Astrocyte of the spinal cord (primary cell): Measurements from ENCODE around the gene NKAPD1.

Experiments used
- DNase-seq: peaks from one replicate; pipeline ENCODE4 v3.0.0; 2011; ENCODE audit warnings: low read depth, low spot score
- H3K4me3 ChIP-seq: 2 replicates; pipeline ENCODE4 v1.5.1; 2011; ENCODE audit warnings: low read depth, mild to moderate bottlenecking, low read length, moderate library complexity
- in situ Hi-C: cut with HindIII; loops from 2 replicates; pipeline ENCODE4 v1.10.0; 2017; ENCODE audit warnings: low sequenced_read_pairs
- TF ChIP-seq, protein P1 (sequence below): IDR thresholded peaks from 2 replicates; pipeline ENCODE4 v1.5.1; 2012; ENCODE audit warnings: low read depth, mild to moderate bottlenecking, low read length, inconsistent platforms

NKAPD1 gene

DNA sequence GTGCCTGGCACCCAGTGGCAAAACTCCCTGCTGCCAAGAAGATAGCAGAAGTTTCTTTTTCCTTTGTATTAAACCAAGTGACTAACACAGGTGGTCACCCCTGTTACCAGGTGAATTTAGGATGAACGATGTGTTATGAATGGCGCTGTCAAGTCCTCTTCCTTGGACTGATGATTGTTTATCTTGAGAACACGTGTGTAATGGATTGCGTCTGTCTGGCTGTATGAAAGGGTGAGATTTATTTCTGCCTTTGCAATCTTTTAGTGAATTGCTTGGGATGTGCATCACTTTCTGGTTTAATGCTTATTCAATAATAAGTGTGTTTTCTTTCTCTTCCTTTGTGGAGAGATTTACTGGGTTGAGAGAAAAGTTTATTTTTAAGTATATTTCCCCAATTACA lies 49.0 kb downstream of the NKAPD1 start:
- no peak for DNase-seq
- no peak overlapping the region for H3K4me3 ChIP-seq
- TF ChIP-seq, protein P1, sequence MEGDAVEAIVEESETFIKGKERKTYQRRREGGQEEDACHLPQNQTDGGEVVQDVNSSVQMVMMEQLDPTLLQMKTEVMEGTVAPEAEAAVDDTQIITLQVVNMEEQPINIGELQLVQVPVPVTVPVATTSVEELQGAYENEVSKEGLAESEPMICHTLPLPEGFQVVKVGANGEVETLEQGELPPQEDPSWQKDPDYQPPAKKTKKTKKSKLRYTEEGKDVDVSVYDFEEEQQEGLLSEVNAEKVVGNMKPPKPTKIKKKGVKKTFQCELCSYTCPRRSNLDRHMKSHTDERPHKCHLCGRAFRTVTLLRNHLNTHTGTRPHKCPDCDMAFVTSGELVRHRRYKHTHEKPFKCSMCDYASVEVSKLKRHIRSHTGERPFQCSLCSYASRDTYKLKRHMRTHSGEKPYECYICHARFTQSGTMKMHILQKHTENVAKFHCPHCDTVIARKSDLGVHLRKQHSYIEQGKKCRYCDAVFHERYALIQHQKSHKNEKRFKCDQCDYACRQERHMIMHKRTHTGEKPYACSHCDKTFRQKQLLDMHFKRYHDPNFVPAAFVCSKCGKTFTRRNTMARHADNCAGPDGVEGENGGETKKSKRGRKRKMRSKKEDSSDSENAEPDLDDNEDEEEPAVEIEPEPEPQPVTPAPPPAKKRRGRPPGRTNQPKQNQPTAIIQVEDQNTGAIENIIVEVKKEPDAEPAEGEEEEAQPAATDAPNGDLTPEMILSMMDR, result no peak
- in situ Hi-C loops, result no loop called here

DNA sequence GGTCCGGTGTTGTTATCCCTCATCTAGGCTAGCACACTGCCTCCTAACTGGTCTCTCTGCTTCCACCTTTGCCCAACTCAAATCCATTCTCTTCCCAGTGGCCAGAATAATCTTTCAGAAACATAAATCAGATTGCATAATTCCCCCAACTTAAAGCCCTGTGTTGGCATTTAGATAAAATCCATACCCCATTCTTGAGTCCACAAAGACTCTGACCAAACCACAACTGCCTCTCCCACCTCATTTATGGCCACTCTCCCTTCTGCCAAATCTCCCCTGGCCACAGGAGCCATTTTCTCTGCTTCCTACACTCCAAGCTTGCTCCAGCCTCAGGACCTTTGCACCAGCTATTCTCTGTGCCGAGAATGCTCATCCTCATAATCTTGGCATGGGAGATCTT lies 53.0 kb downstream of the NKAPD1 start:
- TF ChIP-seq, protein P1, result no peak
- DNase-seq, result no peak
- in situ Hi-C loops, result no loop called here
- no peak overlapping the region for H3K4me3 ChIP-seq

DNA sequence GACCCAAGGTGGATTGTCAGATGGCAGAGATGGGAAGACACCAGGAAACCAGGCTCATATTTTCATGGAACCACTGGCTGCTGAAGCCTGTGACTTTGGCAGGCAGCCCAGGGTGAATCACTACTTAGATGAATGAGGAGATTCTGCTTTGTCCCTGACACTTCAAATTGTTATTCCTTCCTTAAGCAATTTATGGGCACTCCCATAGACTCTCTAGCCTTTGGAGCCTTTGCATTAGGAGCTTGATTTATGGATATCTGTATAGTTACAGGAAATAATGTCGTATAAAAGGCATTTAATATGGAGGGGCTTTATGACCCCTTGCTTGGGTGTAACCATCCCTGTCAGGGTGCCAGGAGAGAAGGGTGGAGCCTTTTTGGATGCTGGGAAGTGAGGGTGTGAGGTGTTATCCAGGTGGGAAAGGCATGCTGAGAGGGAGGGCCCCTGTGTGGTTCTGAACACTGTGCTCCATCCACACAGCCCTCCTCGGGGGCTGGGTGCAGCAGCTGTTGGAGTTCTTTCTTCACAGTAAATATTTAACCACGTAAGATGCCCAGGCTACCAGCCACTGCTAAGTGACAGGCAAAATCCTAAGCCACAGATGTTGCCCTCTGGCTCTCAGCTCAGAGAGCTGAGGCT lies 54.5 kb downstream of the NKAPD1 start:
- in situ Hi-C loops, result no loop called here
- TF ChIP-seq, protein P1, result no peak
- H3K4me3 ChIP-seq, result no peak overlapping the region
- DNase-seq, result peak; percentile 75

DNA sequence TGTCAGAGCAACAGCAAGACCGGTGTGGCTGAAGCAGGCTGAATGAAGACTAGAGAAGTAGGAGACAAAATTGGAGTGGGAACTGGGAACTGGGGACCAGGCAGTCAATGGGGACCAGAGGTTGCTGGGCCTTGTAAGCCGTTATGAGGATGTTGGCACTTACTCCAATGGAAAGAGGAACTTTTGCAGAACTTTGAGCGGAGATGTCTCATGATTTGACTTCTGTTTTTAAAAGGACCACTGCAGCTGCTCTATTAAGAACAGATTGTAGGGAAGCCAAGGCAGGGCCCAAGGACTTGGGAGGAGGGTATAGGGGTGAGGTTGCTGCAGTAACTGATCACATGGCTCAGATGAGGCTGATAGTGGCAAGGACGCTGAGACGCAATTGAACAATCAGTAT lies 55.6 kb downstream of the NKAPD1 start:
- no peak for DNase-seq
- TF ChIP-seq, protein P1, result no peak
- in situ Hi-C loops, result no loop called here
- H3K4me3 ChIP-seq, result no peak overlapping the region

DNA sequence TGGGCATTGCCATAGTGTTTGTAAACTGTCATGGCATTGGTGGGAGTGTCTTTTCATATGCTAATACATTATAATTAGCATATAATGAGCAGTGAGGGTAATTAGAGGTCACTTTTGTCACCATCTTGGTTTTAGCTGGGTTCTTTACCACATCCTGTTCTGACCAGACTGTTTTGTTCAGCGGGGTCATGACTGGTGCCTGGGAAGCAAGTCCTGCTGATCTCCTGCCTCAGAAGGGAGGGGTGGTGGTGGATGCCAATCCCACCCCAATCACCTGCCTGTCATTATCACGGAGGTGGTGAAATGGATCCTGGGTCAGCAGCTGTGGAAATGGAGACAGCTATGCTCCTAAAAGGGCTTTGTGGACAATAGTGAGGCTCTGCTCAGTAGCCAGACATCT lies 58.6 kb downstream of the NKAPD1 start:
- in situ Hi-C loops, result no loop called here
- no peak for DNase-seq
- no peak overlapping the region for H3K4me3 ChIP-seq
- TF ChIP-seq, protein P1, result no peak

DNA sequence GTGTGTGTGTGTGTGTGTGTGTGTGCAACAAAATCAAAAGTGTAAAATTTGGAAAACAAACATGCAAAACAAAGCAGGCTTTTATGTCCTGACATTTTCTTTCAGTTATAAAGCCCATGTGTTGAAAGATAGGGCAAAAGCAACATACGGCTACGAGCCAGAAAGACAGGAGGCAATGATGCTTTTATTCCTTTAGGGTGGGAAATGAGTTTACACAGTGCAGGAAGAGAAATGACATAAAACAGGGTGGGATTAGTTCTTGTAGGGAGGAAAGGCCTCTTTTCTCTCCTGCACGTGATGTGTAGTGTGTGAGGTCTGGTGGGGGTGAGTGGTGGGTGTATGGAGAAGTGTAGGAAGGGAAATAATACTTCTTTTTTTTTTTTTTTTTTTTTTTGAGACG lies 60.4 kb downstream of the NKAPD1 start:
- in situ Hi-C loops, result no loop called here
- H3K4me3 ChIP-seq, result no peak overlapping the region
- TF ChIP-seq, protein P1, result no peak
- DNase-seq, result no peak
